SJCRH30 (cell line): ENCODE data around the gene MYO9A. TPM values are rescaled to one million over a fixed set of nuclear protein-coding genes. Genes with fewer than 3 reads are reported as not detected.

ENCODE experiments used
- DNase-seq, 2 experiments: peaks; one replicate each; pipeline ENCODE4 v3.0.0-alpha.2; 2015 to 2020
- H3K27ac ChIP-seq: fragments of 250-450 bp; sonication (Bioruptor Pico); 2 replicates; pipeline ENCODE4 v1.5.1; 2020; ENCODE audit warnings: mild to moderate bottlenecking, moderate library complexity
- H3K27me3 ChIP-seq: fragments of 250-450 bp; sonication (Bioruptor Pico); 2 replicates; pipeline ENCODE4 v1.5.1; 2020; ENCODE audit warnings: mild to moderate bottlenecking, moderate library complexity
- H3K36me3 ChIP-seq: fragments of 250-450 bp; sonication (Bioruptor Pico); 2 replicates; pipeline ENCODE4 v1.5.1; 2020; ENCODE audit warnings: mild to moderate bottlenecking, moderate library complexity
- H3K4me1 ChIP-seq: fragments of 250-450 bp; sonication (Bioruptor Pico); 2 replicates; pipeline ENCODE4 v1.5.1; 2020; ENCODE audit warnings: mild to moderate bottlenecking, moderate library complexity
- H3K4me3 ChIP-seq: fragments of 250-450 bp; sonication (Bioruptor Pico); 2 replicates; pipeline ENCODE4 v1.5.1; 2020; ENCODE audit warnings: mild to moderate bottlenecking, moderate library complexity
- H3K9me3 ChIP-seq: fragments of 250-450 bp; sonication (Bioruptor Pico); replicated peaks from 2 replicates; pipeline ENCODE4 v1.5.1; 2020; ENCODE audit warnings: mild to moderate bottlenecking, moderate library complexity
- total RNA-seq: library from RNA; depleted of rRNA; stranded (reverse); fragments of >200 nt; shearing (Covaris generic); gene quantifications from 2 replicates; pipeline ENCODE4 v1.2.3, GENCODE V29; 2014; rRNA removed

Gene MYO9A
- total RNA-seq, 1 experiment from 2014 or later = 37.2 TPM

DNA sequence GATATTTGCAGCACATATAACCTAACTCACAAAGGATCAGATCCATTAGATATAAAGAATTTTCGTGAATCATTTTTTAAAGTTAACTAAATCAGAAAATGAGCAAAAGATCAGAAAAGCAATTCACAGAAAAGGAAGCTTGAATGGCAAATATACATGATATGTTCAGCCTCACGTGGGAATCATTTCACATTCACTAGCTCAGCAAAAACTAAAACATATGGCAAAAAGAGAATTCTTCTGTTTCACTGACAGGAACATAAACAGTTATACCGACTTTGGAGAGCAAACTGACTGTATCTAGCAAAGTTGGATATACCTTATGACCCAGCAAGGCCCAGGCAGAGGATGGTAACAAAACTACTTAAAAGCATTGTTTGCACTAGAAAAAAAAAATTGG is 341.6 kb downstream of the MYO9A start:
- Histone ChIP-seq H3K4me3 (no peak overlapping the region), H3K27me3 (no peaks in the 10 kb centered on the region), H3K36me3 (peaks cover 7% of the 10 kb centered on the region; the same call in 1 of the 2 replicates), H3K4me1 (0 out of 2 replicates have a peak, but pooled peaks cover 3% of the 10 kb centered on the region), H3K27ac (no peak overlapping the region), H3K9me3 (no peaks in the 10 kb centered on the region)
- DNase-seq = no peak

DNA sequence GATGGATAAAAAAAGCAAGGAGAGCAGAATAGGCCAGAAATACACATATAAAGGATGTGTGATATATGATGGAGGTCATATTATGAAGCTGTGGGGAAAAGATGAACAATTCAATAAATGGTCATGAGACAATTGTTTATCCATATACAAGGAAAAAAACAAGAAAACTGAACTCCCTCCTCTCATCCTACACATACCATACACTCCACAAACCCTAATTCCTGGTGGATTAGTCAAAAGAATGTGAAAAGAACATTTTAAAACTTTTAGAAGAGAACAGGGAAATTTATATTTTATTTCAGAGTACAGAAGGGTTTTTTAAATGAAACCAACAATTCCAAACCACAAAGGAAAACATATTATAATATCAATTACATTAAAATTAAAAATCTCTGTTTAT is 342.1 kb downstream of the MYO9A start:
- Histone ChIP-seq H3K9me3 (no peaks in the 10 kb centered on the region), H3K27me3 (no peaks in the 10 kb centered on the region), H3K27ac (no peak overlapping the region), H3K36me3 (peaks cover 11% of the 10 kb centered on the region; the same call in 1 of the 2 replicates), H3K4me1 (0 out of 2 replicates have a peak, but pooled peaks cover 3% of the 10 kb centered on the region), H3K4me3 (no peak overlapping the region)
- DNase-seq = no peak

DNA sequence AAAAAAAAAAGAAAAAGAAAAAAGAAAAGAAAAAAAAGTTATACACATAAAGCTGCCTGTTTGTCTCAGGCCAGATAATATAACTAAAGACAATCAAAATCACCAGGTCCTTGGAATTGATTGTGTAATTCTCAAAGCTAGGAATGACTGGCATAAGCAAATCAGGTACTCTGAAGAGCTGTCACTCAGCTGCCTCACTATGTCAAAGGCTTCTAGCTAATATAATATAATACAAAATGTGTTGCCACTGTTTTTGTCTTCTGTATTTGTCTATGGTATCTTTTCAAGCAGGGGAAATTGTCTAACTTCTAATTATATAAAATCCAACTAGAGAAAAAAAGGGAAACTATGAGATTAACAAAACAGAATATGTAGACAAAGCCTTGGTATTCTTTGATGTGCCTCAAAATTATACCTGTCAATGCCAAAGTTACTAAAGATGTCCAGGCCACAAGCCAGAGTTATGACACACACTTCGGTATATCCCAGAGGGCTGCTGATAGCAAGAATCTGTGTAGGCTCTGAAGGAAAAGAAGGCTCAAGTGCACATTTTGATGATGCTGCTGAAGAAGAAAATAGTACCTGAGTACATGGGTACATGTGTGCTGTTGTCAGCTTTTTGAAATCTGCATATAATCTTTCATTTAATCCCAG is 344.6 kb downstream of the MYO9A start:
- Histone ChIP-seq H3K4me3 (no peak overlapping the region), H3K36me3 (peaks cover 11% of the 10 kb centered on the region; the same call in 1 of the 2 replicates), H3K27ac (no peak overlapping the region), H3K27me3 (no peaks in the 10 kb centered on the region), H3K9me3 (no peaks in the 10 kb centered on the region), H3K4me1 (no peaks in the 10 kb centered on the region)
- no peak for DNase-seq

Other genes starting within 250 kb of the MYO9A start
- 6.1 and 7.7 TPM in 2 replicates for gene SENP8, start 253 bp upstream of the MYO9A start, total RNA-seq
- gene GRAMD2A, start 79.6 kb upstream of the MYO9A start, total RNA-seq = 0.35 TPM in 1 of 2 replicates, not detected in the other
- gene PKM, start 113.0 kb upstream of the MYO9A start, total RNA-seq = 1,855 and 1,858 TPM in 2 replicates
- gene PARP6, start 154.4 kb upstream of the MYO9A start, total RNA-seq = 36.1 and 52.5 TPM in 2 replicates
- gene CELF6, start 202.0 kb upstream of the MYO9A start, total RNA-seq = 0.05 TPM in 1 of 2 replicates, not detected in the other